ENCODE measurements around the gene KCNH1. TPM values are rescaled to one million over a fixed set of nuclear protein-coding genes. Genes with fewer than 3 reads are reported as not detected.

The KCNH1 gene
- total and polyA plus RNA-seq, 10 of the 15 experiments (the other 5 are each of a cell fraction or from before 2014, with no cell fraction given) = 0.02 to 0.04 (median 0.04) TPM; not detected in 7

DNA sequence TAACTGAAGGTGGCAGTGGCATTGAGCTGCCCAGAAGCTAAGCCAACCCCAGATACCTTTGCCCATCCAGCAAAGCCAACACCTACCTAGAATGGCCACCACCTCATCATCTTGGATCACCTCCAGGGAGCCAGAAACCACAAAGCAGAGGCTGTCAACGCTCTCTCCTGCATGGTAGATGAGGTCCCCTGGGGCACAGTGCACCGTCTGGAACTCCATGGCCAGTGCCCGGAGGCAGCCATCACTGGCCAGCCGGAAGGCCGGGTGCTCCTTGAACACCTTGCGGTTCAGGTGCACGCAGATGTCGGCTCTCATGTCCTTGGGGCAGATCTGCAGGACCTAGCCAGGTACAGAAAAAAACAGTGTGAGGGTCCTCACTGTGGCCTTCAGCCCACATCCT is 336.5 kb downstream of the KCNH1 start:
- ChIA-PET POLR2A (no interaction called here), CTCF (no interaction called here), SMC1A (ENCODE audit: uncharacterized antibody, unreplicated experiment) (no interaction called here), RAD21 (ENCODE audit: unreplicated experiment) (no interaction called here)
- Histone ChIP-seq H3K27me3 (replicated peaks in 1 of 2; ENCODE audit: control insufficient read depth in 2 of 2, insufficient read depth in 2 of 2, low read length in 1 of 2) (no peaks in the 10 kb centered on the region), H3K4me1 (ENCODE audit: control insufficient read depth, insufficient read depth, low read length) (no peaks in the 10 kb centered on the region), H3K36me3 (ENCODE audit: control insufficient read depth in 2 of 2, insufficient read depth in 2 of 2, low read length in 1 of 2) (no peaks in the 10 kb centered on the region), H3K79me2 (ENCODE audit: control insufficient read depth, insufficient read depth, low read length) (no peaks in the 10 kb centered on the region), H3K4me2 (ENCODE audit: control insufficient read depth, insufficient read depth) (no peak overlapping the region), H3K27ac (ENCODE audit: control insufficient read depth, insufficient read depth) (no peak overlapping the region), H4K20me1 (ENCODE audit: control insufficient read depth, insufficient read depth) (no peaks in the 10 kb centered on the region), H3K9ac (ENCODE audit: control insufficient read depth, insufficient read depth, low read length) (no peak overlapping the region), H3K9me3 (replicated peaks; ENCODE audit: control insufficient read depth, insufficient read depth, low read length) (no peaks in the 10 kb centered on the region), H2AFZ (ENCODE audit: control insufficient read depth, low read depth, low read length) (no peak overlapping the region), H3K4me3 (no peak overlapping the region)
- TF ChIP-seq HCFC1 (IDR thresholded peaks at IDR 0.05; ENCODE audit: low read length) = no peak
- TF ChIP-seq ZNF24 (IDR thresholded peaks at IDR 0.05) = no peak
- TF ChIP-seq NFYB (IDR thresholded peaks at IDR 0.05; ENCODE audit: insufficient read depth, low read depth, low read length) = no peak
- TF ChIP-seq LARP7 (IDR thresholded peaks at IDR 0.05) = no peak
- TF ChIP-seq, protein P1, sequence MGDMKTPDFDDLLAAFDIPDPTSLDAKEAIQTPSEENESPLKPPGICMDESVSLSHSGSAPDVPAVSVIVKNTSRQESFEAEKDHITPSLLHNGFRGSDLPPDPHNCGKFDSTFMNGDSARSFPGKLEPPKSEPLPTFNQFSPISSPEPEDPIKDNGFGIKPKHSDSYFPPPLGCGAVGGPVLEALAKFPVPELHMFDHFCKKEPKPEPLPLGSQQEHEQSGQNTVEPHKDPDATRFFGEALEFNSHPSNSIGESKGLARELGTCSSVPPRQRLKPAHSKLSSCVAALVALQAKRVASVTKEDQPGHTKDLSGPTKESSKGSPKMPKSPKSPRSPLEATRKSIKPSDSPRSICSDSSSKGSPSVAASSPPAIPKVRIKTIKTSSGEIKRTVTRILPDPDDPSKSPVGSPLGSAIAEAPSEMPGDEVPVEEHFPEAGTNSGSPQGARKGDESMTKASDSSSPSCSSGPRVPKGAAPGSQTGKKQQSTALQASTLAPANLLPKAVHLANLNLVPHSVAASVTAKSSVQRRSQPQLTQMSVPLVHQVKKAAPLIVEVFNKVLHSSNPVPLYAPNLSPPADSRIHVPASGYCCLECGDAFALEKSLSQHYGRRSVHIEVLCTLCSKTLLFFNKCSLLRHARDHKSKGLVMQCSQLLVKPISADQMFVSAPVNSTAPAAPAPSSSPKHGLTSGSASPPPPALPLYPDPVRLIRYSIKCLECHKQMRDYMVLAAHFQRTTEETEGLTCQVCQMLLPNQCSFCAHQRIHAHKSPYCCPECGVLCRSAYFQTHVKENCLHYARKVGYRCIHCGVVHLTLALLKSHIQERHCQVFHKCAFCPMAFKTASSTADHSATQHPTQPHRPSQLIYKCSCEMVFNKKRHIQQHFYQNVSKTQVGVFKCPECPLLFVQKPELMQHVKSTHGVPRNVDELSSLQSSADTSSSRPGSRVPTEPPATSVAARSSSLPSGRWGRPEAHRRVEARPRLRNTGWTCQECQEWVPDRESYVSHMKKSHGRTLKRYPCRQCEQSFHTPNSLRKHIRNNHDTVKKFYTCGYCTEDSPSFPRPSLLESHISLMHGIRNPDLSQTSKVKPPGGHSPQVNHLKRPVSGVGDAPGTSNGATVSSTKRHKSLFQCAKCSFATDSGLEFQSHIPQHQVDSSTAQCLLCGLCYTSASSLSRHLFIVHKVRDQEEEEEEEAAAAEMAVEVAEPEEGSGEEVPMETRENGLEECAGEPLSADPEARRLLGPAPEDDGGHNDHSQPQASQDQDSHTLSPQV (IDR thresholded peaks at IDR 0.05) = no peak
- TF ChIP-seq CEBPB (IDR thresholded peaks at IDR 0.05; ENCODE audit: borderline replicate concordance in 1 of 2, low read depth in 2 of 2, low read length in 2 of 2) = no peak
- TF ChIP-seq, protein P2, sequence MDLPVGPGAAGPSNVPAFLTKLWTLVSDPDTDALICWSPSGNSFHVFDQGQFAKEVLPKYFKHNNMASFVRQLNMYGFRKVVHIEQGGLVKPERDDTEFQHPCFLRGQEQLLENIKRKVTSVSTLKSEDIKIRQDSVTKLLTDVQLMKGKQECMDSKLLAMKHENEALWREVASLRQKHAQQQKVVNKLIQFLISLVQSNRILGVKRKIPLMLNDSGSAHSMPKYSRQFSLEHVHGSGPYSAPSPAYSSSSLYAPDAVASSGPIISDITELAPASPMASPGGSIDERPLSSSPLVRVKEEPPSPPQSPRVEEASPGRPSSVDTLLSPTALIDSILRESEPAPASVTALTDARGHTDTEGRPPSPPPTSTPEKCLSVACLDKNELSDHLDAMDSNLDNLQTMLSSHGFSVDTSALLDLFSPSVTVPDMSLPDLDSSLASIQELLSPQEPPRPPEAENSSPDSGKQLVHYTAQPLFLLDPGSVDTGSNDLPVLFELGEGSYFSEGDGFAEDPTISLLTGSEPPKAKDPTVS (IDR thresholded peaks at IDR 0.05; ENCODE audit: low read depth, low read length) = no peak
- no peak for TF ChIP-seq BCL11A (IDR thresholded peaks at IDR 0.05; ENCODE audit: low read depth, low read length)
- DNase-seq (ENCODE audit: low read depth, low spot score) (no peak), ATAC-seq (no peak), FAIRE-seq (no peak)
- intact Hi-C loops (cut with micrococcal nuclease; ENCODE audit: unreplicated experiment) = no loop called here
- BruUV-seq (replicated peaks) = no TSS peak
- in situ Hi-C loops (cut with MboI) = no loop called here
- 64% methylated on average over 8 of the region's 8 CpGs for WGBS (ENCODE audit: insufficient coverage, insufficient replicate concordance, low lambda C conversion rate, missing lambda C conversion rate)

Measured in GM12878 (cell line).